GM12891 (cell line): ENCODE data around the gene LONRF2.

ENCODE experiments used
- DNase-seq: peaks from one replicate; pipeline ENCODE4 v3.0.0; 2011; ENCODE audit warnings: low spot score; ENCODE audit not compliant: insufficient read length
- FAIRE-seq: peaks from 2 replicates; lab custom pipeline; 2011; peaks lifted over from hg19 to GRCh38; lab: Jason Lieb, UNC
- PAX5 ChIP-seq: IDR thresholded peaks from 2 replicates; pipeline ENCODE4 v1.6.1; 2011; ENCODE audit warnings: low read length, moderate library complexity, mild to moderate bottlenecking; ENCODE audit not compliant: insufficient read depth, severe bottlenecking
- POLR2A ChIP-seq: IDR thresholded peaks from 2 replicates; pipeline ENCODE4 v1.6.1; 2011; ENCODE audit warnings: low read depth, low read length, control low read depth
- POLR2AphosphoS5 ChIP-seq: IDR thresholded peaks from 2 replicates; pipeline ENCODE4 v1.6.1; 2011; ENCODE audit warnings: low read depth, low read length, control low read depth
- POU2F2 ChIP-seq: IDR thresholded peaks from 2 replicates; pipeline ENCODE4 v1.6.1; 2011; ENCODE audit warnings: low read depth, mild to moderate bottlenecking, control low read depth, low read length, moderate library complexity
- SPI1 ChIP-seq: IDR thresholded peaks from 2 replicates; pipeline ENCODE4 v1.6.1; 2011; ENCODE audit warnings: low read depth, low read length, control low read depth
- TAF1 ChIP-seq: IDR thresholded peaks from 2 replicates; pipeline ENCODE4 v1.6.1; 2011; ENCODE audit warnings: low read depth, low read length, control low read depth

The LONRF2 gene

DNA sequence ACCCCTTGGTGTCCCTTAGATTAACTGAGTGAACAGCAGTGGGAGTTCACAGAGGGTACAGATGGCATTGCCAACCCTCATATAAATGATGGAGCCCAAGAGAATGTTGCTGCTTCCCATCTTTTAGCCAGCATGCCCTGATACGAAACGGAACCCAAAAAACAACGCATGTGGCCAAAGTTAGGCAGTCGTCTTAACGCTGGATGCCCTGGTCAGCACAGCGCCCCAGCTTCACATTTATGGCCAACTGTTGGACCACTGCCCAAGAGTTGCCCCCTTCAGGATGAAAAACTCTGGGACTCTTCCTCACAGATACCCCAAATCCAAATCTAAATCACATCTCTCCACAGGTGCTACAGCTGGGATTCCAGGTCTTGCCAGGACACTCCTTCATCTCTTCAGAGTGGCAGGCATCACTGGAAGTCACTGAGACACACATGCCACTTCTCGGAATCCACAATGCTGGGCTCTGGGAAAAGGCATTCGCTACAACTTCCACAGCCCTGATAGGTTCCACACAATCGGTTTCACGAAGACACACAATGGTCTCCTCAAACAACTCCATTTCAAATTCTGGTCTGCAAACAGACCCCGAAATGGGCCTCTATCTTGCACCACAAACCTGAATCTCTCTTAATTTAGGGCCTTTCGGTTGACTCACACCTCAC, 44.6 kb downstream of the LONRF2 start:
- TF ChIP-seq PAX5, result no peak
- TF ChIP-seq POLR2AphosphoS5, result no peak
- no peak for TF ChIP-seq SPI1
- no peak for TF ChIP-seq POLR2A
- no peak for TF ChIP-seq POU2F2
- TF ChIP-seq TAF1, result no peak
- no peak for FAIRE-seq
- no peak for DNase-seq

DNA sequence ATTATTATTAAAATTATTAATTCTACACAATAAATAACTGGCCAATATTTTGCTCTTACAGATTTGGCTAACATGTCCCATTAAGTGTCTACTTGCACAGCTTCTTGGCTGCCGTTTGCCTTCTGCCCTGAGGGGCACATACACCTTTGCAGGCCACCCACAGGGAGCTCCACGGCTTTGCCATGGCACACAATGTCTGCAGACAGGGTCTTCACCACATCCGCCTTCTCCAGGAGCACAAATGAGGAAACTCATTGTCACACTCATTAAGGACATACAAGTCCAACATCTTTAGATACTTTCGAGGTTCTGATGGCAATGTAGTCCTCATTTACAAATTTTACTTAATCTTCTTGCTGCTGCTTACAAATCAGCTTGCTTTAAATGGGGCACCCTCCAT, 45.6 kb downstream of the LONRF2 start:
- no peak for FAIRE-seq

DNA sequence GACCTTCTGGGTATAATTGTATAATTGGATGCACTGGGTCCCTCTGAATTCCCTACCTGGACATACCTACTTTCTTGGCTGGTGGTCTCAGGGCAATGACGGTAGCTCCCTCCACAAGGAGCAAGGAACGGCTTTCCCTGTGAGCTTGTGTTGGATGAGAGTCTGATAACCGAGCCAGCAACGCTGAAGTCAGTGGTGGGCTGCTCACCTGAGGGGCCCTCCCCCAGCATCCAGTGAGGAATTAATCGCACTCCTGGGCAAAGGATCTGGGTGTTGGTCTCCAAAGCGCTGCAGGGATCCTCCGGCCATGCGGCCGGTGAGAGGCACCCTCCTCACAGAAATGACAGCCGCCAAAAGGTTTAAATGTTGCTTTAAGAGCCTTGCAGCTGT, 47.1 kb downstream of the LONRF2 start:
- FAIRE-seq (no peak), DNase-seq (no peak)
- TF ChIP-seq SPI1 (no peak), POU2F2 (no peak), TAF1 (no peak), POLR2AphosphoS5 (no peak), POLR2A (no peak), PAX5 (no peak)

More for the DNA sequence above, 45.6 kb downstream of the LONRF2 start:
- DNase-seq, result no peak
- TF ChIP-seq POLR2A (no peak), TAF1 (no peak), PAX5 (no peak), POU2F2 (no peak), SPI1 (no peak), POLR2AphosphoS5 (no peak)

GRCh38 chr2:100274566-100275199, 47.6 kb downstream of the LONRF2 start:
- FAIRE-seq (no peak), DNase-seq (no peak)
- TF ChIP-seq POU2F2, result no peak

- no peak for DNase-seq
- no peak for FAIRE-seq
- TF ChIP-seq PAX5 (no peak), POU2F2 (no peak), TAF1 (no peak), POLR2AphosphoS5 (no peak), POLR2A (no peak), SPI1 (no peak)
Measured at GRCh38 chr2:100274076-100274475, 48.2 kb downstream of the LONRF2 start.

- no peak for TF ChIP-seq POLR2AphosphoS5
- no peak for TF ChIP-seq POU2F2
- TF ChIP-seq SPI1, result no peak
- no peak for TF ChIP-seq PAX5
- TF ChIP-seq TAF1, result no peak
- no peak for DNase-seq
- no peak for FAIRE-seq
Measured at GRCh38 chr2:100273387-100273786, 48.9 kb downstream of the LONRF2 start.

DNA sequence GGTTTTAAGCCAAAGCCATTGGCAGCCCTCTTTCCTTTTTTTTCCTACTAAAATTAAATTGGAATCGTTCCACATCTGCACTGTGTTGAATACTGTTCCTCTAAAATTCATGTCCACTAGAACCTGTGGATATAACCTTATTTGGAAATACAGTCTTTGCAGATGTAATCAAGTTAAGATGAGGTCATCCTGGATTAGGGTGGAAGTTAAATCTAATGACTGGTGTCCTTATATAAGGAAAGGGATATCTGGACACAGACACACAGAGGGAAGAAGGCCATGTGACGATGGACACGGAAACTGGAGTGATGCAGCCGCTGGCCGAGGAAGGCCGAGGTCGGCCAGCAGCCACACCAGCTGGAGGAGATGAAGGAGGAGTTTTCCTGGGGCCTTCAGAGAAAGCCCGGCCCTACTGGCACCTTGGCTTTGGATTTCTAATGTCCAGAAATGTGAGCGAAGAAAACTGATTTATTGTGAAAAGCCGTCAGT, 49.4 kb downstream of the LONRF2 start:
- TF ChIP-seq PAX5, result no peak
- TF ChIP-seq POLR2A, result no peak
- TF ChIP-seq SPI1, result no peak
- no peak for TF ChIP-seq POLR2AphosphoS5
- TF ChIP-seq TAF1, result no peak
- no peak for DNase-seq
- FAIRE-seq, result no peak

- DNase-seq (no peak), FAIRE-seq (no peak)
- no peak for TF ChIP-seq PAX5
- TF ChIP-seq POU2F2, result no peak
- no peak for TF ChIP-seq SPI1
Measured at GRCh38 chr2:100271210-100271609, 51.1 kb downstream of the LONRF2 start.

GRCh38 chr2:100270381-100271146, 51.7 kb downstream of the LONRF2 start:
- DNase-seq, result no peak
- no peak for FAIRE-seq
- TF ChIP-seq POLR2AphosphoS5 (no peak), POU2F2 (no peak)

DNA sequence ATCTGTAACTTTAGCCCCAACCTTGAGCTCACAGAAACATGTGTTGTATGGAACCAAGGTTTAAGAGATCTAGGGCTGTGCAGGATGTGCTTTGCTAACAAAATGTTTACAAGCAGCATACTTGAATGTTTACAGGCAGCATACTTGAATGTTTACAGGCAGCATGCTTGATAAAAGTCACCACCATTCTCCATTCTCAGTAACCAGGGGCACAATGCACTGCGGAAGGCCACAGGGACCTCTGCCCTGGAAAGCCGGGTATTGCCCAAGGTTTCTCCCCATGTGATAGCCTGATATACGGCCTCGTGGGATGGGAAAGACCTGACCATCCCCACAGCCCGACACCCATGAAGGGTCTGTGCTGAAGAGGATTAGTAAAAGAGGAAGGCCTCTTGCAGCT, 52.4 kb downstream of the LONRF2 start:
- FAIRE-seq (no peak), DNase-seq (no peak)
- TF ChIP-seq SPI1, result no peak
